ENCODE results near the gene C20orf173. TPM values are rescaled to one million over a fixed set of nuclear protein-coding genes. Genes with fewer than 3 reads are reported as not detected.

C20orf173 gene
- polyA plus RNA-seq, 1 of the 3 experiments (the other 2 are of a cell fraction): not detected

DNA sequence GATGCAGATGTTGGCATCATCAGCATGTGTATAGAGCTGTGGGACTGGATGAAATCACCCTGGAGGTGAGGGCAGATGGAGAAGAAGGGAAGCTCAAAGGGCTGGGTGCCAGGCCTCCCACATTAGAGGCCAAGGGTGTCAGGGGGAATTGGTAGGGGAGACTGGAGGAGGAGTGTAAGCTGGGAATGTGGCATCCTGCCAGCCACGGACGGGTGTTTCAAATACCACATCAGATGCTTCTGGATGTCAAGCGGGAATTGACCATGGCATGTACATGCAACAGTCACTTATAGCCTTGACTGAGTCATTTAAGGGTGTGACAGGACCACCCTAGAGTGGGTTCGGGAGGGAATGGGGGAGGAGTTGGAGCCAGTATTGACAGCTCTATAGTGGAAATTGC lies 22.1 kb upstream of the C20orf173 start:
- H3K4me1 ChIP-seq (ENCODE audit: control insufficient read depth in 1 of 2, insufficient read depth in 2 of 2, low read depth in 1 of 2, low read length in 1 of 2): no peaks in the 10 kb centered on the region
- CTCF ChIA-PET: no interaction called here
- no peaks in the 10 kb centered on the region for H3F3A ChIP-seq (replicated peaks; ENCODE audit: insufficient read depth)
- no peaks in the 10 kb centered on the region for H3K27me3 ChIP-seq (ENCODE audit: insufficient read depth)
- no peak overlapping the region for H3K4me2 ChIP-seq
- no peaks in the 10 kb centered on the region for H3K9me2 ChIP-seq
- no peaks in the 10 kb centered on the region for H4K20me1 ChIP-seq (ENCODE audit: insufficient read depth)
- no peaks in the 10 kb centered on the region for H3K9me3 ChIP-seq
- no peak overlapping the region for H3K27ac ChIP-seq (ENCODE audit: low read depth in 2 of 2, low read length in 1 of 2)
- no peak for DNase-seq
- peaks cover 30 to 68% of the 10 kb centered on the region in 2 experiments for H3K36me3 ChIP-seq (replicated peaks in 1 of 2; ENCODE audit: control insufficient read depth in 1 of 2, insufficient read depth in 2 of 2, low read length in 1 of 2)
- 92% methylated on average over 4 of the region's 4 CpGs for WGBS (ENCODE audit: low lambda C conversion rate)
- no peak for TF ChIP-seq YY1 (IDR thresholded peaks at IDR 0.05; ENCODE audit: low read depth)
- TF ChIP-seq, protein P1, sequence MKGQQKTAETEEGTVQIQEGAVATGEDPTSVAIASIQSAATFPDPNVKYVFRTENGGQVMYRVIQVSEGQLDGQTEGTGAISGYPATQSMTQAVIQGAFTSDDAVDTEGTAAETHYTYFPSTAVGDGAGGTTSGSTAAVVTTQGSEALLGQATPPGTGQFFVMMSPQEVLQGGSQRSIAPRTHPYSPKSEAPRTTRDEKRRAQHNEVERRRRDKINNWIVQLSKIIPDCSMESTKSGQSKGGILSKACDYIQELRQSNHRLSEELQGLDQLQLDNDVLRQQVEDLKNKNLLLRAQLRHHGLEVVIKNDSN (IDR thresholded peaks at IDR 0.05; ENCODE audit: borderline replicate concordance, low read depth): no peak
- no peak for TF ChIP-seq RCOR1 (IDR thresholded peaks at IDR 0.05; ENCODE audit: low read length)
- TF ChIP-seq TCF12 (IDR thresholded peaks at IDR 0.05): no peak
- TF ChIP-seq RFX5 (IDR thresholded peaks at IDR 0.05; ENCODE audit: low read length): no peak
- TF ChIP-seq MXI1 (IDR thresholded peaks at IDR 0.05; ENCODE audit: low read depth, low read length): no peak
- no peaks in the 10 kb centered on the region for H3K79me2 ChIP-seq (ENCODE audit: insufficient read depth)
- POLR2A ChIA-PET: interaction anchor here (0.7 kb wide), 1 partner anchor 9 kb away, joined by 3 read pairs; the partner anchor contains the start of gene ERGIC3
- no peak overlapping the region for H3K9ac ChIP-seq
- no peak overlapping the region for H3K4me3 ChIP-seq (ENCODE audit: low read depth in 2 of 2, low read length in 1 of 2)
- H2AFZ ChIP-seq (ENCODE audit: low read depth): no peak overlapping the region

DNA sequence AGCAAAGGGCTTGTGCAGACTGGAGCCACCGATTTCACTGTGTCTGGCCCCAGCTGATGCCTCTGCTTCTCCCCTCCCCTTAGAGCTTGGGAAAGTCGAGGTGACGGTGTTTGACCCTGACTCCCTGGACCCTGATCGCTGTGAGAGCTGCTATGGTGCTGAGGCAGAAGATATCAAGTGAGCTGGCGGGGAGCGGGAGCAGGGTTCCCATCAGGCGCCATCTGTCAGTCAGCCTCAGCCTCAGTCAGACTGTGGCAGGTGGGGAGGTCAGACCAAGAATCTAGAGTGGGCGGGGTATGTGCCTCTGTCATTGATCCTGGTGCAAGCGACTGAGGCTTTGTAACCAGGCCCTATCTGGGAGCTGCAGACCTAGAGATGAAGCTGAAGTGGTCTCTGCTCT lies 17.9 kb upstream of the C20orf173 start:
- CTCF ChIA-PET: no interaction called here
- WGBS (ENCODE audit: low lambda C conversion rate): 84% methylated on average over 7 of the region's 9 CpGs
- Histone ChIP-seq H3K9me3 (no peaks in the 10 kb centered on the region), H3K27ac (ENCODE audit: low read depth in 2 of 2, low read length in 1 of 2) (no peak overlapping the region), H3K4me1 (ENCODE audit: control insufficient read depth in 1 of 2, insufficient read depth in 2 of 2, low read depth in 1 of 2, low read length in 1 of 2) (peaks cover 0 to 9% of the 10 kb centered on the region in 2 experiments; a peak in 2 of 4 replicates), H3K9ac (no peak overlapping the region), H2AFZ (ENCODE audit: low read depth) (no peak overlapping the region), H3K27me3 (ENCODE audit: insufficient read depth) (no peaks in the 10 kb centered on the region), H3F3A (replicated peaks; ENCODE audit: insufficient read depth) (peaks cover 3% of the 10 kb centered on the region), H3K36me3 (replicated peaks in 1 of 2; ENCODE audit: control insufficient read depth in 1 of 2, insufficient read depth in 2 of 2, low read length in 1 of 2) (peaks cover 48 to 53% of the 10 kb centered on the region in 2 experiments), H4K20me1 (ENCODE audit: insufficient read depth) (no peaks in the 10 kb centered on the region), H3K79me2 (ENCODE audit: insufficient read depth) (peaks cover 16% of the 10 kb centered on the region), H3K4me2 (no peak overlapping the region), H3K4me3 (ENCODE audit: low read depth in 2 of 2, low read length in 1 of 2) (no peak overlapping the region), H3K9me2 (no peaks in the 10 kb centered on the region)
- no peak for TF ChIP-seq EP300 (IDR thresholded peaks at IDR 0.05; ENCODE audit: borderline replicate concordance in 1 of 2, low read depth in 1 of 2, low read length in 1 of 2)
- no peak for TF ChIP-seq TCF12 (IDR thresholded peaks at IDR 0.05)
- TF ChIP-seq, protein P2, sequence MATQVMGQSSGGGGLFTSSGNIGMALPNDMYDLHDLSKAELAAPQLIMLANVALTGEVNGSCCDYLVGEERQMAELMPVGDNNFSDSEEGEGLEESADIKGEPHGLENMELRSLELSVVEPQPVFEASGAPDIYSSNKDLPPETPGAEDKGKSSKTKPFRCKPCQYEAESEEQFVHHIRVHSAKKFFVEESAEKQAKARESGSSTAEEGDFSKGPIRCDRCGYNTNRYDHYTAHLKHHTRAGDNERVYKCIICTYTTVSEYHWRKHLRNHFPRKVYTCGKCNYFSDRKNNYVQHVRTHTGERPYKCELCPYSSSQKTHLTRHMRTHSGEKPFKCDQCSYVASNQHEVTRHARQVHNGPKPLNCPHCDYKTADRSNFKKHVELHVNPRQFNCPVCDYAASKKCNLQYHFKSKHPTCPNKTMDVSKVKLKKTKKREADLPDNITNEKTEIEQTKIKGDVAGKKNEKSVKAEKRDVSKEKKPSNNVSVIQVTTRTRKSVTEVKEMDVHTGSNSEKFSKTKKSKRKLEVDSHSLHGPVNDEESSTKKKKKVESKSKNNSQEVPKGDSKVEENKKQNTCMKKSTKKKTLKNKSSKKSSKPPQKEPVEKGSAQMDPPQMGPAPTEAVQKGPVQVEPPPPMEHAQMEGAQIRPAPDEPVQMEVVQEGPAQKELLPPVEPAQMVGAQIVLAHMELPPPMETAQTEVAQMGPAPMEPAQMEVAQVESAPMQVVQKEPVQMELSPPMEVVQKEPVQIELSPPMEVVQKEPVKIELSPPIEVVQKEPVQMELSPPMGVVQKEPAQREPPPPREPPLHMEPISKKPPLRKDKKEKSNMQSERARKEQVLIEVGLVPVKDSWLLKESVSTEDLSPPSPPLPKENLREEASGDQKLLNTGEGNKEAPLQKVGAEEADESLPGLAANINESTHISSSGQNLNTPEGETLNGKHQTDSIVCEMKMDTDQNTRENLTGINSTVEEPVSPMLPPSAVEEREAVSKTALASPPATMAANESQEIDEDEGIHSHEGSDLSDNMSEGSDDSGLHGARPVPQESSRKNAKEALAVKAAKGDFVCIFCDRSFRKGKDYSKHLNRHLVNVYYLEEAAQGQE (IDR thresholded peaks at IDR 0.05; ENCODE audit: low read depth, low read length): no peak
- no peak for TF ChIP-seq MEF2A (IDR thresholded peaks at IDR 0.05; ENCODE audit: borderline replicate concordance, low read depth)
- TF ChIP-seq TAF1 (IDR thresholded peaks at IDR 0.05; ENCODE audit: borderline replicate concordance, low read depth, low read length): no peak
- no peak for TF ChIP-seq YY1 (IDR thresholded peaks at IDR 0.05; ENCODE audit: low read depth)
- no peak for TF ChIP-seq POLR2AphosphoS5 (IDR thresholded peaks at IDR 0.05; ENCODE audit: low read depth, low read length)
- no peak for TF ChIP-seq FOXJ3 (CRISPR knock-in tag; IDR thresholded peaks at IDR 0.05)
- no peak for TF ChIP-seq JUND (IDR thresholded peaks at IDR 0.05)
- no peak for TF ChIP-seq NRF1 (IDR thresholded peaks at IDR 0.05; ENCODE audit: low read depth, low read length)
- TF ChIP-seq, protein P3, sequence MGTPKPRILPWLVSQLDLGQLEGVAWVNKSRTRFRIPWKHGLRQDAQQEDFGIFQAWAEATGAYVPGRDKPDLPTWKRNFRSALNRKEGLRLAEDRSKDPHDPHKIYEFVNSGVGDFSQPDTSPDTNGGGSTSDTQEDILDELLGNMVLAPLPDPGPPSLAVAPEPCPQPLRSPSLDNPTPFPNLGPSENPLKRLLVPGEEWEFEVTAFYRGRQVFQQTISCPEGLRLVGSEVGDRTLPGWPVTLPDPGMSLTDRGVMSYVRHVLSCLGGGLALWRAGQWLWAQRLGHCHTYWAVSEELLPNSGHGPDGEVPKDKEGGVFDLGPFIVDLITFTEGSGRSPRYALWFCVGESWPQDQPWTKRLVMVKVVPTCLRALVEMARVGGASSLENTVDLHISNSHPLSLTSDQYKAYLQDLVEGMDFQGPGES (IDR thresholded peaks at IDR 0.05; ENCODE audit: low read depth, low read length): no peak
- TF ChIP-seq RCOR1 (IDR thresholded peaks at IDR 0.05; ENCODE audit: low read length): no peak
- no peak for TF ChIP-seq EZH2phosphoT487 (IDR thresholded peaks at IDR 0.05; ENCODE audit: borderline replicate concordance, low read depth)
- no peak for TF ChIP-seq TEAD4 (IDR thresholded peaks at IDR 0.05; ENCODE audit: borderline replicate concordance, insufficient read depth)
- POLR2A ChIA-PET: no interaction called here
- no peak for DNase-seq
